Left ventricle myocardium inferior (tissue), 1 donor: ENCODE data around the gene CFC1B. TPM values are rescaled to one million over a fixed set of nuclear protein-coding genes. Genes with fewer than 3 reads are reported as not detected.
"Not testable (repeated sequence)": the region's sequence is repeated elsewhere in the genome, so short reads cannot be mapped to it uniquely, and the experiment has no call there.

Experiments used
- DNase-seq: peaks from one replicate; pipeline ENCODE4 v3.0.0-alpha.2; 2020
- H3K27ac ChIP-seq: fragments of 200-600 bp; replicated peaks from 2 replicates; pipeline ENCODE4 v1.8.0; 2021
- H3K27me3 ChIP-seq: fragments of 200-600 bp; 2 replicates; pipeline ENCODE4 v1.8.0; 2021; ENCODE audit warnings: low read depth
- H3K36me3 ChIP-seq: fragments of 200-600 bp; 2 replicates; pipeline ENCODE4 v1.8.0; 2021
- H3K4me1 ChIP-seq: fragments of 200-600 bp; 2 replicates; pipeline ENCODE4 v1.8.0; 2021
- H3K4me3 ChIP-seq: fragments of 200-600 bp; 2 replicates; pipeline ENCODE4 v1.8.0; 2021; ENCODE audit warnings: mild to moderate bottlenecking, moderate library complexity
- H3K9me3 ChIP-seq: fragments of 200-600 bp; replicated peaks from 2 replicates; pipeline ENCODE4 v1.8.0; 2021
- intact Hi-C: fragments of 100-400 bp; cut with micrococcal nuclease; formaldehyde crosslinking; loops from one replicate; pipeline ENCODE4 v1.11.0; 2022
- total RNA-seq: library from RNA; stranded (reverse); fragmentation: NEBNext Ultra II Directional; extraction: Animal tissue kit (Norgen Biotek cat#: 25700); gene quantifications from one replicate; pipeline ENCODE4 v1.2.1, GENCODE V29; 2021
- donor health status: DM: no; HTN: yes; CAD: no; lungs with severe emphysema.

Gene CFC1B
- total RNA-seq, 1 donor from 2014 or later, result not detected

GRCh38 chr2:130538271-130538670, 17.2 kb downstream of the CFC1B start:
- H3K9me3 ChIP-seq, H3K36me3 ChIP-seq, intact Hi-C loops, H3K27me3 ChIP-seq, H3K27ac ChIP-seq, H3K4me1 ChIP-seq, DNase-seq, H3K4me3 ChIP-seq: not testable (repeated sequence)

GRCh38 chr2:130542789-130543188, 21.8 kb downstream of the CFC1B start:
- H3K4me3 ChIP-seq, H3K27ac ChIP-seq, H3K9me3 ChIP-seq, H3K36me3 ChIP-seq, H3K27me3 ChIP-seq, intact Hi-C loops, DNase-seq, H3K4me1 ChIP-seq: not testable (repeated sequence)

- H3K27me3 ChIP-seq, H3K9me3 ChIP-seq, H3K4me3 ChIP-seq, H3K36me3 ChIP-seq, H3K27ac ChIP-seq, H3K4me1 ChIP-seq, intact Hi-C loops, DNase-seq: not testable (repeated sequence)
These were observed 22.9 kb downstream of the CFC1B start for GRCh38 chr2:130543785-130544528.

- H3K4me1 ChIP-seq, DNase-seq, H3K36me3 ChIP-seq, H3K9me3 ChIP-seq, intact Hi-C loops, H3K27me3 ChIP-seq, H3K27ac ChIP-seq, H3K4me3 ChIP-seq: not testable (repeated sequence)
These were observed 24.0 kb downstream of the CFC1B start for GRCh38 chr2:130544978-130545377.

GRCh38 chr2:130548418-130548817, 27.4 kb downstream of the CFC1B start:
- H3K4me3 ChIP-seq, intact Hi-C loops, DNase-seq, H3K4me1 ChIP-seq, H3K36me3 ChIP-seq, H3K27me3 ChIP-seq, H3K9me3 ChIP-seq, H3K27ac ChIP-seq: not testable (repeated sequence)

GRCh38 chr2:130549475-130549874, 28.5 kb downstream of the CFC1B start:
- DNase-seq, H3K36me3 ChIP-seq, intact Hi-C loops, H3K27me3 ChIP-seq, H3K27ac ChIP-seq, H3K9me3 ChIP-seq, H3K4me1 ChIP-seq, H3K4me3 ChIP-seq: not testable (repeated sequence)

GRCh38 chr2:130554178-130554577, 33.2 kb downstream of the CFC1B start:
- intact Hi-C loops, H3K4me1 ChIP-seq, H3K36me3 ChIP-seq, H3K9me3 ChIP-seq, H3K27ac ChIP-seq, H3K27me3 ChIP-seq, H3K4me3 ChIP-seq, DNase-seq: not testable (repeated sequence)

GRCh38 chr2:130556441-130556840, 35.4 kb downstream of the CFC1B start:
- H3K4me3 ChIP-seq, H3K4me1 ChIP-seq, H3K9me3 ChIP-seq, H3K27ac ChIP-seq, H3K27me3 ChIP-seq, intact Hi-C loops, H3K36me3 ChIP-seq, DNase-seq: not testable (repeated sequence)

- H3K4me1 ChIP-seq, intact Hi-C loops, H3K9me3 ChIP-seq, H3K36me3 ChIP-seq, DNase-seq, H3K4me3 ChIP-seq, H3K27me3 ChIP-seq, H3K27ac ChIP-seq: not testable (repeated sequence)
These were observed 45.1 kb downstream of the CFC1B start for GRCh38 chr2:130566165-130566564.

GRCh38 chr2:130571929-130572328, 50.9 kb downstream of the CFC1B start:
- intact Hi-C loops, H3K4me3 ChIP-seq, H3K36me3 ChIP-seq, H3K27ac ChIP-seq, H3K27me3 ChIP-seq, H3K9me3 ChIP-seq, H3K4me1 ChIP-seq, DNase-seq: not testable (repeated sequence)

- H3K9me3 ChIP-seq, DNase-seq, H3K27ac ChIP-seq, H3K4me3 ChIP-seq, H3K4me1 ChIP-seq, intact Hi-C loops, H3K36me3 ChIP-seq, H3K27me3 ChIP-seq: not testable (repeated sequence)
These were observed 53.2 kb downstream of the CFC1B start for GRCh38 chr2:130574230-130574629.

GRCh38 chr2:130576209-130576784, 55.3 kb downstream of the CFC1B start:
- DNase-seq, H3K9me3 ChIP-seq, intact Hi-C loops, H3K27me3 ChIP-seq, H3K4me1 ChIP-seq, H3K27ac ChIP-seq, H3K36me3 ChIP-seq, H3K4me3 ChIP-seq: not testable (repeated sequence)

GRCh38 chr2:130577559-130577958, 56.5 kb downstream of the CFC1B start:
- DNase-seq, H3K27ac ChIP-seq, intact Hi-C loops: not testable (repeated sequence)

More at GRCh38 chr2:130577559-130577958, 56.5 kb downstream of the CFC1B start:
- not testable (repeated sequence) for H3K27me3 ChIP-seq, H3K36me3 ChIP-seq, H3K4me1 ChIP-seq, H3K9me3 ChIP-seq, H3K4me3 ChIP-seq
